AG04449 (cell line): Measurements from ENCODE around the gene RACGAP1.

Experiments
- CTCF ChIA-PET: fragments of 350-600 bp; formaldehyde crosslinking; extraction: SDS; loops from one replicate; lab custom pipeline; 2021; ENCODE audit warnings: antibody characterized with exemption; lab: Yijun Ruan, JAX
- POLR2A ChIA-PET: fragments of 400-600, 350-600 bp; formaldehyde crosslinking; extraction: SDS; loops from one replicate; lab custom pipeline; 2020; ENCODE audit warnings: antibody characterized with exemption, inconsistent platforms; lab: Yijun Ruan, JAX
- DNase-seq: peaks from one replicate; pipeline ENCODE4 v3.0.0-alpha.2; 2010; ENCODE audit warnings: low read depth, low spot score
- H3K4me3 ChIP-seq: 2 replicates; pipeline ENCODE4 v1.5.1; 2011; ENCODE audit warnings: low read depth, mild to moderate bottlenecking, control low read depth, low read length
- CTCF ChIP-seq: IDR thresholded peaks from one replicate; pipeline ENCODE4 v1.5.1; 2011; ENCODE audit warnings: mild to moderate bottlenecking, moderate library complexity, low read length, control low read depth, inconsistent platforms; ENCODE audit not compliant: insufficient read depth; ENCODE audit errors: missing control alignments

Gene RACGAP1

GRCh38 chr12:49968471-49968870, 56.8 kb downstream of the RACGAP1 start:
- no peak for TF ChIP-seq CTCF
- ChIA-PET POLR2A (no interaction called here), CTCF (interaction anchor here (0.6 to 26.8 kb wide), 24 partner anchors 9 to 346 kb away, joined by 3 to 1042 read pairs (median 24); partner anchors contain the start of genes AQP2, COX14, RACGAP1 and SMARCD1)
- DNase-seq, result no peak
- no peak overlapping the region for H3K4me3 ChIP-seq

GRCh38 chr12:49967777-49968250, 57.5 kb downstream of the RACGAP1 start:
- no peak for TF ChIP-seq CTCF
- no peak for DNase-seq
- H3K4me3 ChIP-seq, result peak overlapping the region; percentile 56
- POLR2A ChIA-PET, result no interaction called here
- CTCF ChIA-PET, result interaction anchor here (0.6 to 26.8 kb wide), 43 partner anchors 9 to 669 kb away, joined by 3 to 1042 read pairs (median 9); partner anchors contain the start of genes AQP2, COX14, RACGAP1 and SMARCD1

GRCh38 chr12:49967042-49967776, 58.1 kb downstream of the RACGAP1 start:
- H3K4me3 ChIP-seq, result peak overlapping the region; percentile 56
- TF ChIP-seq CTCF, result peak; percentile 96
- CTCF ChIA-PET, result interaction anchor here (0.6 to 26.8 kb wide), 54 partner anchors 8 to 669 kb away, joined by 3 to 1042 read pairs (median 6); partner anchors contain the start of genes AQP2, BCDIN3D, COX14 and RACGAP1
- DNase-seq, result no peak
- POLR2A ChIA-PET, result interaction anchor here (0.7 kb wide), 2 partner anchors 103 to 200 kb away, joined by 4 to 5 read pairs; partner anchors contain the start of gene CERS5

GRCh38 chr12:49966511-49967041, 58.7 kb downstream of the RACGAP1 start:
- no peak for DNase-seq
- no peak for TF ChIP-seq CTCF
- POLR2A ChIA-PET, result interaction anchor here (0.7 kb wide), 2 partner anchors 104 to 201 kb away, joined by 4 to 5 read pairs; partner anchors contain the start of gene CERS5
- no peak overlapping the region for H3K4me3 ChIP-seq
- CTCF ChIA-PET, result interaction anchor here (0.7 to 26.8 kb wide), 48 partner anchors 8 to 275 kb away, joined by 3 to 1042 read pairs (median 6); partner anchors contain the start of genes AQP2, BCDIN3D, COX14 and RACGAP1

- ChIA-PET POLR2A (no interaction called here), CTCF (interaction anchor here (0.9 to 26.8 kb wide), 28 partner anchors 7 to 210 kb away, joined by 3 to 1042 read pairs (median 20); partner anchors contain the start of genes AQP2, BCDIN3D, COX14 and SMARCD1)
- DNase-seq, result no peak
- TF ChIP-seq CTCF, result no peak
- H3K4me3 ChIP-seq, result no peak overlapping the region
Observed at GRCh38 chr12:49965836-49966235, 59.5 kb downstream of the RACGAP1 start.
